SK-N-SH (cell line): ENCODE measurements around the gene FAT2. TPM values are rescaled to one million over a fixed set of nuclear protein-coding genes. Genes with fewer than 3 reads are reported as not detected.

ENCODE experiments used
- CTCF ChIA-PET: fragments of 300-600, 350-600 bp; formaldehyde crosslinking; extraction: SDS; loops from one replicate; lab custom pipeline; 2021; lab: Yijun Ruan, JAX
- POLR2A ChIA-PET: fragments of 350-600 bp; sonication (Branson Sonifier 250); formaldehyde crosslinking; extraction: SDS; loops from one replicate; lab custom pipeline; 2020; ENCODE audit warnings: antibody characterized with exemption, inconsistent platforms; lab: Yijun Ruan, JAX
- DNase-seq: peaks from one replicate; pipeline ENCODE4 v3.0.0; 2012
- H2AFZ ChIP-seq: fragments of 200-600 bp; sonication (generic); 2 replicates; pipeline ENCODE4 v1.8.1; 2016; ENCODE audit warnings: antibody characterized with exemption, mild to moderate bottlenecking, low read depth
- H3F3A ChIP-seq: fragments of 200-600 bp; sonication (generic); replicated peaks from 2 replicates; pipeline ENCODE3; 2016; ENCODE audit warnings: antibody characterized with exemption, mild to moderate bottlenecking; ENCODE audit not compliant: insufficient read depth
- H3K27ac ChIP-seq, 2 experiments: fragments of 200-500 bp in 1 of 2; fragments of 200-600 bp in 1 of 2; sonication (Bioruptor generic) in 1 of 2; sonication (generic), shearing (Covaris generic) in 1 of 2; 2 replicates each; pipeline versions ENCODE4 v1.5.1 to v1.6.1; 2014 to 2016; ENCODE audit warnings: low read depth in 2 of 2, inconsistent platforms in 1 of 2, low read length in 1 of 2, mild to moderate bottlenecking in 1 of 2, mixed read lengths in 1 of 2
- H3K27me3 ChIP-seq: fragments of 200-600 bp; sonication (generic), shearing (Covaris generic); 2 replicates; pipeline ENCODE4 v1.6.1; 2016; ENCODE audit warnings: mixed run types; ENCODE audit not compliant: insufficient read depth
- H3K36me3 ChIP-seq, 2 experiments: fragments of 200-500 bp in 1 of 2; fragments of 200-600 bp in 1 of 2; sonication (Bioruptor generic) in 1 of 2; sonication (generic) in 1 of 2; replicated peaks in 1 of 2; 2 replicates each; pipeline versions ENCODE3 to v1.5.1; 2014 to 2016; ENCODE audit warnings: low read length in 1 of 2, mild to moderate bottlenecking in 1 of 2; ENCODE audit not compliant: insufficient read depth in 2 of 2, control insufficient read depth in 1 of 2
- H3K4me1 ChIP-seq, 2 experiments: fragments of 200-500 bp in 1 of 2; fragments of 200-600 bp in 1 of 2; sonication (Bioruptor generic) in 1 of 2; sonication (generic), shearing (Covaris generic) in 1 of 2; 2 replicates each; pipeline versions ENCODE4 v1.5.1 to v1.6.1; 2014 to 2016; ENCODE audit warnings: low read depth in 1 of 2, low read length in 1 of 2, mixed run types in 1 of 2; ENCODE audit not compliant: insufficient read depth in 2 of 2, control insufficient read depth in 1 of 2
- H3K4me2 ChIP-seq: fragments of 200-600 bp; sonication (generic), shearing (Covaris generic); 2 replicates; pipeline ENCODE4 v1.6.1; 2017; ENCODE audit warnings: mixed run types
- H3K4me3 ChIP-seq, 2 experiments: fragments of 200-500 bp in 1 of 2; fragments of 200-600 bp in 1 of 2; sonication (Bioruptor generic) in 1 of 2; sonication (generic), shearing (Covaris generic) in 1 of 2; 2 replicates each; pipeline versions ENCODE4 v1.5.1 to v1.8.1; 2014 to 2016; ENCODE audit warnings: low read depth in 2 of 2, inconsistent platforms in 1 of 2, low read length in 1 of 2, mild to moderate bottlenecking in 1 of 2, mixed read lengths in 1 of 2, moderate library complexity in 1 of 2
- H3K79me2 ChIP-seq: fragments of 200-600 bp; sonication (generic); 2 replicates; pipeline ENCODE4 v1.8.1; 2017; ENCODE audit warnings: mild to moderate bottlenecking; ENCODE audit not compliant: insufficient read depth
- H3K9ac ChIP-seq: fragments of 200-600 bp; sonication (generic); 2 replicates; pipeline ENCODE4 v1.6.1; 2017; ENCODE audit warnings: mixed run types
- H3K9me2 ChIP-seq: fragments of 200-600 bp; sonication (generic); 2 replicates; pipeline ENCODE4 v1.6.1; 2017; ENCODE audit warnings: mixed run types
- H3K9me3 ChIP-seq: fragments of 200-600 bp; sonication (generic); 2 replicates; pipeline ENCODE4 v1.6.1; 2017; ENCODE audit warnings: mixed run types, mild to moderate bottlenecking, moderate library complexity
- H4K20me1 ChIP-seq: fragments of 200-600 bp; sonication (generic); 2 replicates; pipeline ENCODE4 v1.6.1; 2017; ENCODE audit warnings: mild to moderate bottlenecking, mixed run types; ENCODE audit not compliant: insufficient read depth
- CTCF ChIP-seq: fragments of 200-600 bp; sonication (generic); IDR thresholded peaks from 2 replicates; pipeline ENCODE4 v1.6.1; 2017; ENCODE audit warnings: antibody characterized with exemption, mild to moderate bottlenecking, moderate library complexity
- EP300 ChIP-seq, 2 experiments: IDR thresholded peaks; 2 replicates each; pipeline versions ENCODE4 v1.4.0 to v1.6.1; 2012; ENCODE audit warnings: borderline replicate concordance in 1 of 2, low read depth in 1 of 2, low read length in 1 of 2
- EZH2phosphoT487 ChIP-seq: fragments of 200-600 bp; sonication (generic); IDR thresholded peaks from 2 replicates; pipeline ENCODE4 v1.6.1; 2017; ENCODE audit warnings: low read depth, mixed run types, mild to moderate bottlenecking, antibody characterized with exemption, moderate library complexity, borderline replicate concordance
- FOSL2 ChIP-seq: IDR thresholded peaks from 2 replicates; pipeline ENCODE4 v1.4.0; 2012; ENCODE audit warnings: low read depth, mild to moderate bottlenecking, moderate library complexity, borderline replicate concordance
- FOXM1 ChIP-seq: IDR thresholded peaks from 2 replicates; pipeline ENCODE4 v1.4.0; 2012; ENCODE audit warnings: low read depth, mild to moderate bottlenecking
- GATA2 ChIP-seq: sonication (generic); formaldehyde crosslinking; IDR thresholded peaks from 2 replicates; pipeline ENCODE4 v1.5.0; 2020; ENCODE audit warnings: mild to moderate bottlenecking, missing genetic modification reagents
- IRF3 ChIP-seq: fragments of 150-350 bp; IDR thresholded peaks from 2 replicates; pipeline ENCODE4 v1.6.1; 2016; ENCODE audit warnings: mild to moderate bottlenecking, low read depth, low read length
- MAX ChIP-seq: IDR thresholded peaks from 2 replicates; pipeline ENCODE4 v1.4.0; 2012; ENCODE audit warnings: low read depth
- MEF2A ChIP-seq: IDR thresholded peaks from 2 replicates; pipeline ENCODE4 v1.4.0; 2012; ENCODE audit warnings: low read depth, borderline replicate concordance
- MXI1 ChIP-seq: IDR thresholded peaks from 2 replicates; pipeline ENCODE4 v1.6.1; 2012; ENCODE audit warnings: mild to moderate bottlenecking, low read depth, low read length, improper control_type of control experiment
- NRF1 ChIP-seq: IDR thresholded peaks from 2 replicates; pipeline ENCODE4 v1.6.1; 2012; ENCODE audit warnings: low read depth, mild to moderate bottlenecking, low read length
- PBX3 ChIP-seq: IDR thresholded peaks from 2 replicates; pipeline ENCODE4; 2012
- RAD21 ChIP-seq: IDR thresholded peaks from 2 replicates; pipeline ENCODE4 v1.6.1; 2012; ENCODE audit warnings: mild to moderate bottlenecking, low read length
- SIN3A ChIP-seq: IDR thresholded peaks from 2 replicates; pipeline ENCODE4 v1.6.1; 2012; ENCODE audit warnings: low read depth, mild to moderate bottlenecking, low read length, moderate library complexity, borderline replicate concordance
- TAF1 ChIP-seq: IDR thresholded peaks from 2 replicates; pipeline ENCODE4 v1.6.1; 2012; ENCODE audit warnings: low read depth, mild to moderate bottlenecking, low read length, moderate library complexity, borderline replicate concordance
- YY1 ChIP-seq: IDR thresholded peaks from 2 replicates; pipeline ENCODE4 v1.4.0; 2012; ENCODE audit warnings: low read depth, mild to moderate bottlenecking
- WGBS: methylation state at CpG from one replicate; pipeline ENCODE4 v1.1.6; 2017; ENCODE audit warnings: low lambda C conversion rate; 5-methylcytosine and 5-hydroxymethylcytosine counted together
- polyA plus RNA-seq, 3 experiments: library from polyadenylated mRNA; depleted of rRNA; stranded (reverse); fragments of >200 nt; gene quantifications; 2 replicates each; pipeline ENCODE4 v1.2.3, GENCODE V29; 2012

Gene FAT2
- polyA plus RNA-seq, 1 of the 3 experiments (the other 2 are of a cell fraction), result not detected

- no peak overlapping the region for H2AFZ ChIP-seq
- no peaks in the 10 kb centered on the region for H3K36me3 ChIP-seq
- H4K20me1 ChIP-seq, result no peaks in the 10 kb centered on the region
- no peak overlapping the region for H3K27ac ChIP-seq
- peaks cover 10% of the 10 kb centered on the region; the same call in 1 of the 2 replicates for H3K27me3 ChIP-seq
- H3K9me3 ChIP-seq, result no peaks in the 10 kb centered on the region
- H3K4me1 ChIP-seq, result no peaks in the 10 kb centered on the region
- H3K9me2 ChIP-seq, result no peaks in the 10 kb centered on the region
- no peak overlapping the region for H3K4me2 ChIP-seq
- no peak for TF ChIP-seq IRF3
- no peak for TF ChIP-seq MAX
- 37% methylated on average over 6 of the region's 6 CpGs for WGBS
- H3K9ac ChIP-seq, result no peak overlapping the region
- ChIA-PET POLR2A (no interaction called here), CTCF (interaction anchor here (1.3 kb wide), 1 partner anchor 36 kb away, joined by 3 read pairs; no protein-coding TSS in a partner anchor)
- H3K79me2 ChIP-seq, result no peaks in the 10 kb centered on the region
- no peaks in the 10 kb centered on the region for H3F3A ChIP-seq
- no peak overlapping the region for H3K4me3 ChIP-seq
- no peak for DNase-seq
Measured at GRCh38 chr5:151556806-151557205, 34.3 kb downstream of the FAT2 start.

- H3K4me1 ChIP-seq, result no peaks in the 10 kb centered on the region
- H3K9ac ChIP-seq, result no peak overlapping the region
- peaks cover 8% of the 10 kb centered on the region; the same call in 1 of the 2 replicates for H3K27me3 ChIP-seq
- WGBS, result 48% methylated on average over 4 of the region's 4 CpGs
- H4K20me1 ChIP-seq, result no peaks in the 10 kb centered on the region
- no peak for DNase-seq
- TF ChIP-seq FOSL2 (no peak), RAD21 (no peak)
- H3K4me3 ChIP-seq, result no peak overlapping the region
- H2AFZ ChIP-seq, result no peak overlapping the region
- ChIA-PET CTCF (interaction anchor here (1.3 kb wide), 1 partner anchor 35 kb away, joined by 3 read pairs; no protein-coding TSS in a partner anchor), POLR2A (no interaction called here)
- H3K9me2 ChIP-seq, result no peaks in the 10 kb centered on the region
- H3K79me2 ChIP-seq, result no peaks in the 10 kb centered on the region
- H3K9me3 ChIP-seq, result no peaks in the 10 kb centered on the region
- H3K4me2 ChIP-seq, result no peak overlapping the region
- no peak overlapping the region for H3K27ac ChIP-seq
- H3K36me3 ChIP-seq, result no peaks in the 10 kb centered on the region
- no peaks in the 10 kb centered on the region for H3F3A ChIP-seq
Measured at GRCh38 chr5:151555760-151556576, 35.2 kb downstream of the FAT2 start.

GRCh38 chr5:151553695-151554094 lies 37.4 kb downstream of the FAT2 start:
- H3K4me1 ChIP-seq, result no peaks in the 10 kb centered on the region
- no peak overlapping the region for H3K4me2 ChIP-seq
- POLR2A ChIA-PET, result no interaction called here
- no peak overlapping the region for H3K4me3 ChIP-seq
- no peak overlapping the region for H3K27ac ChIP-seq
- H4K20me1 ChIP-seq, result no peaks in the 10 kb centered on the region
- no peaks in the 10 kb centered on the region for H3K9me3 ChIP-seq
- no peaks in the 10 kb centered on the region for H3F3A ChIP-seq
- no peak overlapping the region for H3K9ac ChIP-seq
- H2AFZ ChIP-seq, result no peak overlapping the region
- H3K27me3 ChIP-seq, result peaks cover 4% of the 10 kb centered on the region; the same call in 1 of the 2 replicates
- WGBS, result 39% methylated on average over 5 of the region's 5 CpGs
- CTCF ChIA-PET, result interaction anchor here (1.2 to 3.4 kb wide), 3 partner anchors 10 to 106 kb away, joined by 3 to 9 read pairs (median 4); partner anchors contain the start of gene SLC36A1
- no peak for DNase-seq
- no peaks in the 10 kb centered on the region for H3K79me2 ChIP-seq
- H3K9me2 ChIP-seq, result no peaks in the 10 kb centered on the region
- no peaks in the 10 kb centered on the region for H3K36me3 ChIP-seq
- TF ChIP-seq EP300 (IDR thresholded peaks at IDR 0.05; ENCODE audit: borderline replicate concordance in 1 of 2, low read depth in 1 of 2, low read length in 1 of 2) (no peak), NRF1 (no peak), MAX (no peak), MXI1 (no peak), FOXM1 (no peak), CTCF (no peak), MEF2A (no peak), GATA2 (CRISPR knock-in tag) (no peak), PBX3 (no peak), SIN3A (no peak), TAF1 (no peak), YY1 (no peak), EZH2phosphoT487 (no peak)
